ENCODE results near the gene GNAI1.

GNAI1 gene

DNA sequence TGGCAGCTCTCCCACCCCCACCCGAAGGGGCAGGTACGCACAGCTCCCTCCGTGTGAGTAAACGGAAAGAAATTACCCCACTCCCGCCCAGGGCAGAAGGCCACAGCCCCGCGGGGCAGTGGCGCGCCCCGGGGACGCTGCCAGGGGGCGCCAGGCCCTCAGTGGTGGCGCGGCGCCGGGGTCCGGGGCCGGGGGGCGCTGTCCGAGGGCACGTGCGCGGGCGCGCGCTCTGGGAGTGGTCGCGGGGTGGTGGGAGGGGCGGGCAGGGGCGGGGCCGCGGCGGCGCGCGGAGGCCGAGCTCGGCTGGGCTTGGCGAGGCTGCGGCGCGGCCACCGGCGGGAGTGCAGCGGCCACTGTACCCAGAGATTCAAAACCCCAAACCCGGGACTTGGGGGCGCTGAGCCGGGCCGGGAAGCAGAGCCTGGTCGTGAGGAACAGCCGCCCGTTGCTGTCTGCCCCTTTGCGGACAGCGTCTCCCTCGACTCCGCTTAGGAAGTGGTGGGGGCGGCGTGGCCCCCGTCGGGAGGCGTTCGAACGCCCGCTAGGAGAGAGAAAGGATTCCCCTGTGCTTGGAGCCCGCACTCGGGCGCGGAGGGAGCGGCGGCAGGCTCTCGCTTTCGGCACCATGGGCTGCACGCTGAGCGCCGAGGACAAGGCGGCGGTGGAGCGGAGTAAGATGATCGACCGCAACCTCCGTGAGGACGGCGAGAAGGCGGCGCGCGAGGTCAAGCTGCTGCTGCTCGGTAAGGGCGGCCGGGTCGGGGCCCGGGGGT is at the start of gene GNAI1:
TSS of gene GNAI1 (plus strand) at position 296 of the 773 bp plus-strand sequence. CDS start at position 626, 330 bp downstream.
- DNase-seq, result no peak

GRCh38 chr7:80087051-80087770 is 47.4 kb upstream of the GNAI1 start:
- no peak for DNase-seq

DNA sequence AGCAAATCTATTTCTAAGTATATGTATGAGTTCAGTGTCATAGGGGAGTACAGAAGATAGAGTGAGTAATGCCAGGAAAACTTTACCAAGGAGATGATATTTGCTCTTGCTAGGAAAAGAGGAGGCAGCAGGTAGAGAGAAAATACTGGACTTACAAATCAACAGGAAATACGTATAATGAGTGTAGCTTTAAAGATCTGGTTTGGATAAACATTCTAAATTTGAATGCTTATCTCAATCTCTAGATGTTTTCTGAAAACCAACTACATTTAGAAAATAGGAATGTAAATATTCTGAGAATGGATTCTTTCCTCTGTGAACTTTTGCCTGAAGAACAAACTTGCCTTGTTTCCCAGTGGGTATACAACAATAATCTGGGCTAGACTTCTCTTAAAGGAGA is 46.9 kb upstream of the GNAI1 start:
- no peak for DNase-seq

DNA sequence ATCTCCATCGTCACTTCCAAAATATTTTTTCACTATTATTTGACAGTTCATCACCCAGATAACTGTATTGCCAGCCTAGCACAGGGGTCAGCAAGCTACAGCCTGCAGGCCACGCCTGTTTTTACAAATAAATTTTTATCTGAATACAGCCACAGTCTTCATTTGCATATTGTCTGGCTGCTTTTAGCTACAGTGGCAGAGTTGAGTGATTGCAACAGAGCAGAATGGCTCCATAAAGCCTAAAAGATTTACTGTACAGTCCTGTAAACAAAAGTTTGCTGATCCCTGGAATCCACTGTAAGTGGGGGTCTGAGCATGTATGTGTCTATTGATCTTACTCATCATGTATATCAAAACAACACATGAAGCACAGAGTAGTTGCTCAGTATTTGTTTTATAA is 45.9 kb upstream of the GNAI1 start:
- DNase-seq, result no peak

- DNase-seq, result no peak
Measured at GRCh38 chr7:80089366-80089765, 45.3 kb upstream of the GNAI1 start.

DNA sequence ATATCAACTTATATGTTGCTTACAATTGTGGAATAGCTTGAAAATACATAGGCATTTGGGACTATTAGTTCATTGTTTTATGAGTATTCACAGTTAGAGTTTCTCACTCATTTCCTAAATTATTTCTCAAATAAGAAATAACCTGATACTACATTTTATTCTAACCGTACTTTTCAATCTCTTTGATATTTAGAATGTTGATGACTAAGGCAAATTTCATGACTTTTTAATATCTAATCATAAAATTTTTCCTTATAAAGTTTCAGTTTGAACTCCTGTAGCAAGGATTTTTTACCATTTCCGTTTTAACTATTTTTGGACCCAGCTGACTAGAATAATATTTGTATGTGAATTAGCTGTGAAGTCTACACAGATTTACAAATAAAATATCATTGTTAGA is 41.3 kb upstream of the GNAI1 start:
- no peak for DNase-seq

- DNase-seq, result no peak
Measured at GRCh38 chr7:80095545-80095944, 39.1 kb upstream of the GNAI1 start.

DNA sequence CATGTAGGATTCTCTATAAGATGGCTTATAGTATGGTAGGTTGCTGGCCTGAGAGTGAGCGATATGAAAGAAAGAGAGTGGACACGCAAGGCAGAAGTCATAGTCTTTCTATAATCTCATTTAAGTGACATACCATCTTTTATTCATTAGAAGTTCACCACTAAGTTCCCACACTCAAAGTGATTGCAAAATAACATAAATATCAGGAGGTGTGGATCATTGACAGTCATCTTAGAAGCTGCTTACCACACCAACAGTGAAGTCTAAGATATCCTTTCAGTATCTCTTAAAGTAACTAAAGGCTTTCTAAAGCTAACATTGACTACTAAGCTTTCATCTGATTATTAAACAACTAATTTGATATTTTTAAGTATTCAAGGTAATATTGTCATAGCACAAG is 36.9 kb upstream of the GNAI1 start:
- no peak for DNase-seq

DNA sequence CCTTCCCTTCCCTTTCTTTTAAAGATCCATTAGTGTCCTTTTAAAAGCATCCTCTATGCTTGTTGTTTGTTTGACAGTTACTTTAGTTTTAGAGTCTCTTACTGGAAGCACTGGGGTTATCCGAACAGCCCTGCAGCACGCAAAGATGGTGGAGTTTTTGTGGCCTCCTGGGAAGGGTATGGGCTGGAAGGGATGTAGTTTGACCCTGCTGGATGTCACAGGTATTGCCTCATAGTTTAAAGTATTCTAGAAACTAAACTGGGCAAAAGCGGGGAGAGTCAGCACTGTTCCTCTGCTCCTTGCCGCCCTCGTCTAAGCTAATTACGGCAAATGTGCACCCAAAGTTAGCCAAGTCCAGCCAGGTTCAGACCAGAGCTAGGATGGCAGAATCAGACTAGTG is 35.8 kb upstream of the GNAI1 start:
- no peak for DNase-seq

DNA sequence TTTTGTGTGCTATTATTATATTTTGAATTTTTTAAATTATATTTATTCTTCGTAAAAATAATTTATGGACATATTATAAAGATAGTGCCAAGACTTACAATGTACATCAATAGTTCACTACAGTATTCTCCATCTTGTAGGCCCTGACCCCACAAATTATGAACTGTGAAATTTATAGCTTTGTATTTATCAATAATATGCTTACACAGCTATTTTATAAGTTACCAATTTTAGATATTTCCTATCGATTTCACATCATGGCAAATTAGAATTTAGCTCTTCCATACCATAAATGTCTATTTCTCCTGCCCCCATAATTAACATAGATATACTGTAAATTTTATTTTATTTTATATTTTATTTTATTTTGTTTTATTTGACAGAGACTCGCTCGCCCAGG is 34.4 kb upstream of the GNAI1 start:
- DNase-seq, result no peak

- DNase-seq, result no peak
Measured at GRCh38 chr7:80105701-80106408, 28.8 kb upstream of the GNAI1 start.

DNA sequence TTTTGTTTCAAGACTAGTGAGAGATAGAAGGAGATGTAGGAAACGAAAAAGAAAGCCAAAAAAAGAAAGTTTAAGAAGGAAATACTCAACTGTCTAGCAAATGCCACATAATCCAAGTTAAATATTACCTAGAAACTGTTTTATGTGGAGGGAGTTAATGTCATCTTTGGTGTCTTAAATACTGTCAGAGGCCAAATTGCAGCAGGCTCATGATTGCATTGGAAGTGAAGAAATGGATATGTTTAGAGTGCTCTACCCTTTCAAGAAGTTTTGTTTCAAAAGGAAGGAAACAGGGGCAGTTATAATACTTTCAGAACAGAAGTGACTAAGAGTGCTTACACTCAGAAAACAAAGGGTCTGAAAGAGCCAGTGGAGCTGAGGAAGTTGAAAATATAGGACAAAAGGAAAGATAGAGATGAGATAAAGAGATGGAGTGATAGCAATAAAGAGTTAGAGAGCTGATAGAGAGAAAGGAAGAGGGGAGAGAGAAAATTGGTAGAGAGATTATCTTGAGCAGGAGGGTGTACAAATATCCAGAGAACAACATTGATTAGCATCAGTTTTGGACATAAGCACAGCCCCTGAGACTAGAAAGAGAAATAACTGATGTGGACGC is 28.0 kb upstream of the GNAI1 start:
- DNase-seq, result no peak

DNA sequence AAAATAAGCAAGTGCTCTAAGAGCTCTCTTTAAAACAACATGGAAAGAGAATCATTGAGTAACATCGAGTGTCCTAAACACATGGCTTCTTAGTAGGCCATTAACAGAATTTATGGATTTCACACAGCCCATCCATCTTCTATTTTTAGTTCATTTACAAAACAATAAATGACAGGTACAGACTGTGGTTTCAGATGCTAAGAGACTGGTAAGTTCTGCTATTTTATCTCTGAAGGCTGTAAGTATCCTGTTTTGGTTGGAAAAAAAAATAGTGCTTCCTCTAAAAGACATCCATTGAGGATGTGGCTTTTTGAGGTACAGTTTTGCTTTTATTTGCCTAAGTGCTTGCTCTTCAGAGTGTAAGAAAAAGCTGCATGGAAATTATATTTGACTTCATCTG is 27.4 kb upstream of the GNAI1 start:
- DNase-seq, result no peak

GRCh38 chr7:80110376-80110775 is 24.3 kb upstream of the GNAI1 start:
- no peak for DNase-seq

- no peak for DNase-seq
Measured at GRCh38 chr7:80114159-80114558, 20.5 kb upstream of the GNAI1 start.

DNA sequence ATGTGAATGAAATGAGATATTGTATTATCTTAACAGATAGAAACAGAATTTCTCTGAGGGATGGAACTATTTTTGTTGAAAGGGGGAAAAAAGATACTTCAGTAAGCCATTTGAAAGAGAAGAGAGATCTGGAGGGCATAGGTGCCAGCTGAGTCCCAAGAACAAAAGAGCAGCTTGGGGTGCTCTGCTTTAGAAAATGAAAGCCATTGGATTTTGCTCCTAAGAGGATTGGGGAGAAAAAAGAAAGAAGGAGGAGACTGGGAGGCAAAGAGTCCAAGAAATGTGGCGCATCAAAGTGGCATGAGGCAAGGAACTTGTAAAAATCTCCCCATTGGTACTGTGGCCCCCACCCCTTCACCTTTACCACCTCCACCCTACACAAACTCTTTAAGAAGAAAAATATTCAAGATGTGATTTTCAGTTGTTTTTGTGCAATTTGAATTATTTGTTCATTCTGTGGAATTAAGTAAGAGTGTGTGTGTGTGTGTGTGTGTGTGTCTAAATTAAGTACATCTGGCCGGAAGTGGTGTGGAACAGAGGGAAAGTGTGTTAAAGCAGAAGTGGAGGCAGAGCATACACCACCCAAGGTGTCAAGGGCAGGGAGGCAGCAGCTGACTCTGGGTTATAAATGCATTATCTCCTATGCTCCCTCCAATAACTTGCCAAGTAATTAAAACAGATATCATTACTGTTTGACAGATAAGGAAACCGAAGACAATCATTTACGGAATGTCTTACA is 9.9 kb upstream of the GNAI1 start:
- no peak for DNase-seq

- no peak for DNase-seq
Measured at GRCh38 chr7:80127412-80128160, 7.0 kb upstream of the GNAI1 start.

GRCh38 chr7:80128918-80129317 is 5.7 kb upstream of the GNAI1 start:
- no peak for DNase-seq

GRCh38 chr7:80129785-80130184 is 4.8 kb upstream of the GNAI1 start:
- no peak for DNase-seq

GRCh38 chr7:80131675-80132435 is 2.8 kb upstream of the GNAI1 start:
- no peak for DNase-seq

DNA sequence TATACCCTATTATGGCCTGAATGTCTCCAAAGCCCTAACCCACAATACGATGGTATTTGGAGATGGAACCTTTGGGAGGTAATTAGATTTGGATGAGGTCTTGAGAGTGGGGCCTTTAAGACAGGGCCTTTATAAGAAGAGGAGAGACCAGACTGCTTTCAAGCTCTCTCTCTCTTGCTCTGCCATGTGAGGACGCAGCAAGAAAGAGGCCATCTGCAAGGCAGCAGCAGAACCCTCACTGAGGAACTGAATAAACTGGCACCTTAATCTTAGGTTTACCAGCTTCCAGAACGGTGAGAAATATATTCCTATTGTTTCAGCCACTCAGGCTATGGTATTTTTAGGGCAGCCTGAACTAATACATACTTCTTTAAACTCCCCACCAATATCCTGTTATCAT is 2.0 kb upstream of the GNAI1 start:
- no peak for DNase-seq
